Nephron progenitor cell (in vitro differentiated cells): ENCODE results near the gene TMEM14B.
"Not testable (repeated sequence)": the region's sequence is repeated elsewhere in the genome, so short reads cannot be mapped to it uniquely, and the experiment has no call there.

Experiments
- DNase-seq: peaks from one replicate; pipeline ENCODE4 v3.0.0; 2021
- H3K27ac Mint-ChIP-seq: 2 replicates; pipeline ENCODE4 v1.8.0; 2021; ENCODE audit warnings: mild to moderate bottlenecking, moderate library complexity, mixed read lengths
- H3K27me3 Mint-ChIP-seq: 2 replicates; pipeline ENCODE4 v1.8.0; 2021; ENCODE audit warnings: mild to moderate bottlenecking, low read depth, mixed read lengths; ENCODE audit not compliant: poor library complexity
- H3K36me3 Mint-ChIP-seq: 2 replicates; pipeline ENCODE4 v1.8.0; 2021; ENCODE audit warnings: low read depth, mixed read lengths
- H3K4me1 Mint-ChIP-seq: 2 replicates; pipeline ENCODE4 v1.8.0; 2021; ENCODE audit warnings: mixed read lengths
- H3K4me3 Mint-ChIP-seq: 2 replicates; pipeline ENCODE4 v1.8.0; 2021; ENCODE audit warnings: mild to moderate bottlenecking, moderate library complexity, mixed read lengths
- H3K9me3 Mint-ChIP-seq: 2 replicates; pipeline ENCODE4 v1.8.0; 2021; ENCODE audit warnings: mild to moderate bottlenecking, moderate library complexity, mixed read lengths
- TF ChIP-seq, protein P1 (sequence below): fragments of 200-600 bp; sonication (generic); IDR thresholded peaks from 2 replicates; pipeline ENCODE4 v1.5.0; 2021; ENCODE audit warnings: antibody characterized with exemption

Gene TMEM14B

DNA sequence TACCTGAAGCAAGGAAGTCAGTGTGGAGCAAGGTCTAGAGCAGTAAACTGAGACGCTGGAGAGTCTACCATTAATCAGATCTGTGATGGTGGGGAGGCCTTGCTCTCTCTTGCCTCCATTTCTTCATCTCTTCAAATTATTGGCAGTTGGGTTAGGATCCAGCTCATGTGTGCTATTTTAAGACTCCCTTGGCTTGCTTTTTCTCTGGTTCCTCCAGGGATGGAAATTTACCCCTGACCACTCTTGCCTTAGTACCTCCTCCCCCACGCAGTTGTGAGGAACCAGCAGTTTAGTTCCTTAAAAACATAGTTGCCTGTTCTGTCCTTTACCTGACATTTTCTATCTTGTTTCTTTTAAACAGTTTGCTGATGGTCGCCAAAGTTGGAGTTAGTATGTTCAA, 17.4 kb upstream of the TMEM14B start:
- Mint-ChIP-seq H3K36me3 (peaks cover 81% of the 10 kb centered on the region), H3K4me3 (peak overlapping the region; percentile 29), H3K27me3 (peaks cover 3% of the 10 kb centered on the region), H3K4me1 (peaks cover 47% of the 10 kb centered on the region), H3K9me3 (peaks cover 4% of the 10 kb centered on the region), H3K27ac (peak overlapping the region; percentile 99)
- TF ChIP-seq, protein P1, sequence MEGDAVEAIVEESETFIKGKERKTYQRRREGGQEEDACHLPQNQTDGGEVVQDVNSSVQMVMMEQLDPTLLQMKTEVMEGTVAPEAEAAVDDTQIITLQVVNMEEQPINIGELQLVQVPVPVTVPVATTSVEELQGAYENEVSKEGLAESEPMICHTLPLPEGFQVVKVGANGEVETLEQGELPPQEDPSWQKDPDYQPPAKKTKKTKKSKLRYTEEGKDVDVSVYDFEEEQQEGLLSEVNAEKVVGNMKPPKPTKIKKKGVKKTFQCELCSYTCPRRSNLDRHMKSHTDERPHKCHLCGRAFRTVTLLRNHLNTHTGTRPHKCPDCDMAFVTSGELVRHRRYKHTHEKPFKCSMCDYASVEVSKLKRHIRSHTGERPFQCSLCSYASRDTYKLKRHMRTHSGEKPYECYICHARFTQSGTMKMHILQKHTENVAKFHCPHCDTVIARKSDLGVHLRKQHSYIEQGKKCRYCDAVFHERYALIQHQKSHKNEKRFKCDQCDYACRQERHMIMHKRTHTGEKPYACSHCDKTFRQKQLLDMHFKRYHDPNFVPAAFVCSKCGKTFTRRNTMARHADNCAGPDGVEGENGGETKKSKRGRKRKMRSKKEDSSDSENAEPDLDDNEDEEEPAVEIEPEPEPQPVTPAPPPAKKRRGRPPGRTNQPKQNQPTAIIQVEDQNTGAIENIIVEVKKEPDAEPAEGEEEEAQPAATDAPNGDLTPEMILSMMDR, result no peak
- DNase-seq, result no peak

DNA sequence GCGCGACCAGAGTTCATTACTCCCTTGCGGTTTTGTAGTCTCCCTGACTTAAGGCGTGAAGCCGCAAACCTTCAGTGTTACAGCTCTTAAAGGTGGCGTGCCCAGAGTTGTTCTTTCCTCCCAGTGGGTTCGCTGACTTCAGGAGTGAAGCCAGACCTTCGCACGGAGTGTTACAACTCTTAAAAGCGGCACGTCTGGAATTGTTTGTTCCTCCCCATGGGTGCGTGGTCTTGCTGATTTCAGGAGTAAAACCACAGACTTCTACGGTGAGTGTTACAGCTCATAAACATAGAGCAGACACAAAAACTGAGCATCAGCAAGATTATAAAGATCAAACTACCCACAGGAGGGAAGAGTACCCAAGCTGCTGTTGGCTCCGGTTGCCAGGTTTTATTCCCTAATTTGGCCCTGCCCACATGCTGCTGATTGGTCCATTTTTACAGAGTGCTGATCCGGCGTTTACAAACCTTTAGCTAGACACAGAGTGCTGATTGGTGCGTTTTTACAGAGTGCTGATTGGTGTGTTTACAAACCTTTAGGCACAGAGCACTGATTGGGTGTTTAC, 14.4 kb upstream of the TMEM14B start:
- H3K27ac Mint-ChIP-seq, result peak overlapping the region; percentile 99
- peak; percentile 8 for DNase-seq
- H3K27me3 Mint-ChIP-seq, result no peaks in the 10 kb centered on the region
- H3K9me3 Mint-ChIP-seq, result peaks cover 4% of the 10 kb centered on the region
- H3K4me1 Mint-ChIP-seq, result peaks cover 32% of the 10 kb centered on the region
- peaks cover 69% of the 10 kb centered on the region for H3K36me3 Mint-ChIP-seq
- peak overlapping the region; percentile 67 for H3K4me3 Mint-ChIP-seq
- TF ChIP-seq, protein P1, result no peak

DNA sequence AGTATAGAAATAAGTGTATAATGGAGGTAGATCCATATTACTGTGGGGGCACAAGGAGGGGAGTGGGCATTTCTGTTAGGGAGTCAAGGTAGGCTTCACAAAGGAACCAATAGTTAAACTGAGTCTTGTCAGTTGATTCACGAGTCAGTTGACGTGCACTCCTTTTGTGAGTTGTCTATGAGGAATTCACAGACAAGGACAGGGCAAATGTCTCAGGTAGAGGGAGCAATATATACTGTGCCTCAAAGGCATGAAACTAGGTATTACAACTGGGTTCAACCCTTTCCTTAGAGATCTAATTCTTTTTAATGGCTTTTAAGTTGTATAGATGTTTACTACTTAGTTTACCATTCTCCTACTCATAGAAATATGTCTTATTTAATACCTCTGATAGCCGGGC, 13.7 kb upstream of the TMEM14B start:
- H3K36me3 Mint-ChIP-seq, result peaks cover 69% of the 10 kb centered on the region
- H3K4me1 Mint-ChIP-seq, result peaks cover 31% of the 10 kb centered on the region
- H3K9me3 Mint-ChIP-seq, result peaks cover 4% of the 10 kb centered on the region
- H3K4me3 Mint-ChIP-seq, result no peak overlapping the region
- H3K27me3 Mint-ChIP-seq, result peaks cover 4% of the 10 kb centered on the region
- TF ChIP-seq, protein P1, result no peak
- peak overlapping the region; percentile 99 for H3K27ac Mint-ChIP-seq
- no peak for DNase-seq

DNA sequence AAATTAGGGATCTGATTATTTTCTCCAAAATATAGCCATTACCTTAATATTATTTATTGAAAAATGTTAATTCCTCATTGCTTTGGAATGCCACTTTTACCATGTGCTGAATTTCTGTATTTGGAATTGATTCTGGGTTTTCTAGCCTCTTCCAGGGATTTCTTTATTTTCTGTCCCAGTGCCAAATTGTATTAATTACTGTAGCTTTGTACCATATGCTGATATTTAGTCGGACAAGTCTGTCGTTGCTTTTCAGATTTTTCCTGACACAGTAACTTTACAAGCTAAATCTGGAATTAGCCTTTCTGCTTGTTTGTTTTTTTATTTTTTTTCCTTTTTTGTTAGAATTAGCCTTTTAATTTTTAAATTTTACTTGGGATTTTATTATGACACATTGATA, 10.9 kb upstream of the TMEM14B start:
- H3K4me1 Mint-ChIP-seq, result peaks cover 17% of the 10 kb centered on the region
- TF ChIP-seq, protein P1, result no peak
- H3K27me3 Mint-ChIP-seq, result peaks cover 7% of the 10 kb centered on the region
- H3K9me3 Mint-ChIP-seq, result peaks cover 4% of the 10 kb centered on the region
- H3K4me3 Mint-ChIP-seq, result no peak overlapping the region
- no peak overlapping the region for H3K27ac Mint-ChIP-seq
- DNase-seq, result no peak
- H3K36me3 Mint-ChIP-seq, result peaks cover 71% of the 10 kb centered on the region

DNA sequence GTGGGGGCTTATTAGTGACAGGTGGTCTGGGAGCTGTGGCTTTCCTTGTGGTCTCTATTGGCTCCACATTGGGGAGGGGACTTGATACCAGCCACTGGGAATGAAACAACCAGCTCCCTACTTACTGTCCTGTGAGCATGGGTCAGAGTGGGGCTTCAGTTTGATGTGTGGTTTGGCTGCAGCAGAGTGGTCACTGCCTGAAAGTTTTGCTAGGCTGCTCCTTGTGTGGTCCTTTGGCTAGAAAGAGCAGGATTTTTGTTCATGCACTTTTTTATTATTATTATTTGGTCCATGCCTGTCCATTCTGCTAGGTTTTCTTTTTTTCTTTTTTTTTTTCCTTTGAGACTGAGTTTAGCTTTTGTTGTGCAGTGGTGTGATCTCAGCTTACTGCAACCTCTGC, 7.5 kb upstream of the TMEM14B start:
- no peaks in the 10 kb centered on the region for H3K9me3 Mint-ChIP-seq

DNA sequence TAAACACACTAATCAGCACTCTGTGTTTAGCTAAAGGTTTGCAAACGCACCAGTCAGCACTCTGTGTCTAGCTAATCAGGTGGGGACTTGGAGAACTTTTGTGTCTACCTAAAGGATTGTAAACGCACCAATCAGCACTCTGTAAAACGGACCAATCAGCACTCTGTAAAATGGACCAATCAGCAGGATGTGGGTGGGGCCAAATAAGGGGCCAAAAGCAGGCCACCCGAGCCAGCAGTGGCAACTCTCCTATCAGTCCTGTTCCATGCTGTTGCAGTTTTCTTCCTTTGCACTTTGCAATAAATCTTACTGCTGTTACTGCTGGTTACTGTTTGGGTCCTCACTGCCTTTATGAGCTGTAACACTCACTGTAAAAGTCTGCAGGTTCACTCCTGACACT, 6.0 kb upstream of the TMEM14B start:
- H3K9me3 Mint-ChIP-seq, H3K27me3 Mint-ChIP-seq, DNase-seq, H3K4me3 Mint-ChIP-seq, H3K27ac Mint-ChIP-seq: not testable (repeated sequence)
- H3K36me3 Mint-ChIP-seq, result peaks cover 42% of the 10 kb centered on the region
- H3K4me1 Mint-ChIP-seq, result peaks cover 12% of the 10 kb centered on the region

More for the DNA sequence above, 7.5 kb upstream of the TMEM14B start:
- Mint-ChIP-seq H3K4me3 (no peak overlapping the region), H3K4me1 (peaks cover 3% of the 10 kb centered on the region), H3K27ac (no peak overlapping the region), H3K27me3 (peaks cover 7% of the 10 kb centered on the region), H3K36me3 (peaks cover 50% of the 10 kb centered on the region)
- DNase-seq, result no peak
- TF ChIP-seq, protein P1, result no peak
